IPS-11a (cell line): ENCODE results near the gene KLK1.
"Not testable (repeated sequence)": the region's sequence is repeated elsewhere in the genome, so short reads cannot be mapped to it uniquely, and the experiment has no call there.

Source experiments
- H3K4me3 ChIP-seq: one replicate; pipeline ENCODE4 v1.5.1; 2013; ENCODE audit warnings: low read depth, low read length, control low read depth

The KLK1 gene

DNA sequence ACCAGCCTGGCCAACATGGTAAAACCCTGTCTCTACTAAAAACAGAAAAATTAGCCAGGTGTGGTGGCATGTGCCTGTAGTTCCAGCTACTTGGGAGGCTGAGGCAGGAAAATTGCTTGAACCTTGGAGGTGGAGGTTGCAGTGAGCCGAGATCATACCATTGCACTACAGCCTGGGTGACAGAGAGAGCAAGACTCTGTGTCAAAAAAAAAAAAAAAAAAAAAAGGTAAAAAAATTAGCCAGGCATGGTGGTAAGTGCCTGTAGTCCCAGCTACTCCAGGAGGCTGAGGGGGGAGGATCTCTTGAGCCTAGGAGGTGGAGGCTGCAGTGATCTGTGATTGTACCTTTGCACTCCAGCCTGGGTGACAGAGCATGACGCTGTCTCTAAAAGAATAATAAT, 53.4 kb downstream of the KLK1 start, which contains the start of gene GPR32:
Gene GPR32 (plus strand): TSS at position 301 of the 400 bp plus-strand sequence. CDS start 137 bp downstream, outside the sequence.
- H3K4me3 ChIP-seq: not testable (repeated sequence)
